Fibroblast of peridontal ligament (primary cell): Measurements from ENCODE around the gene NR3C1.

ENCODE experiments used
- DNase-seq: peaks from one replicate; pipeline ENCODE4 v3.0.0-alpha.2; 2010; ENCODE audit errors: extremely low read depth

Gene NR3C1

GRCh38 chr5:143362664-143363227, 40.7 kb downstream of the NR3C1 start:
- DNase-seq: no peak

GRCh38 chr5:143361438-143361837, 42.0 kb downstream of the NR3C1 start:
- no peak for DNase-seq

- no peak for DNase-seq
Observed at GRCh38 chr5:143360755-143361154, 42.7 kb downstream of the NR3C1 start.

- DNase-seq: no peak
Observed at GRCh38 chr5:143359869-143360268, 43.6 kb downstream of the NR3C1 start.

- DNase-seq: no peak
Observed at GRCh38 chr5:143356855-143357583, 46.5 kb downstream of the NR3C1 start.

GRCh38 chr5:143355710-143356109, 47.8 kb downstream of the NR3C1 start:
- DNase-seq: peak; percentile 94

GRCh38 chr5:143354025-143354424, 49.5 kb downstream of the NR3C1 start:
- peak; percentile 45 for DNase-seq

GRCh38 chr5:143352691-143353090, 50.8 kb downstream of the NR3C1 start:
- DNase-seq: no peak

GRCh38 chr5:143350751-143351602, 52.5 kb downstream of the NR3C1 start:
- peak; percentile 83 for DNase-seq

GRCh38 chr5:143350341-143350740, 53.1 kb downstream of the NR3C1 start:
- DNase-seq: no peak

GRCh38 chr5:143349177-143349576, 54.3 kb downstream of the NR3C1 start:
- no peak for DNase-seq

- DNase-seq: no peak
Observed at GRCh38 chr5:143347698-143348344, 55.7 kb downstream of the NR3C1 start.

GRCh38 chr5:143347046-143347445, 56.4 kb downstream of the NR3C1 start:
- no peak for DNase-seq

GRCh38 chr5:143345671-143346440, 57.6 kb downstream of the NR3C1 start:
- DNase-seq: no peak

- no peak for DNase-seq
Observed at GRCh38 chr5:143343042-143343441, 60.4 kb downstream of the NR3C1 start.

- no peak for DNase-seq
Observed at GRCh38 chr5:143342607-143343006, 60.9 kb downstream of the NR3C1 start.

GRCh38 chr5:143341807-143342570, 61.5 kb downstream of the NR3C1 start:
- DNase-seq: peak; percentile 65

- DNase-seq: no peak
Observed at GRCh38 chr5:143340891-143341685, 62.4 kb downstream of the NR3C1 start.

GRCh38 chr5:143338658-143339366, 64.7 kb downstream of the NR3C1 start:
- DNase-seq: peak; percentile 50
